PC-3 (cell line): ENCODE results near the gene TMEM39A. TPM values are rescaled to one million over a fixed set of nuclear protein-coding genes. Genes with fewer than 3 reads are reported as not detected.

Experiments
- ATAC-seq: fragments of 200-7000 bp; cut with Tn5 transposase; 2 replicates; pipeline ENCODE4 v1.9.1; 2020; ENCODE audit warnings: mild to moderate bottlenecking, moderate library complexity
- BruUV-seq: library from RNA; stranded (reverse); fragments of 400-500 nt; replicated peaks from 2 replicates; lab custom pipeline; 2021; lab: Mats Ljungman, UMichigan
- CTCF ChIA-PET: fragments of 300-600 bp; sonication (Branson Sonifier 250); formaldehyde crosslinking; loops from one replicate; lab custom pipeline; 2022; ENCODE audit warnings: antibody characterized with exemption; lab: Charles Lee
- POLR2A ChIA-PET: fragments of 300-600 bp; sonication (Branson Sonifier 250); formaldehyde crosslinking; loops from one replicate; lab custom pipeline; 2022; ENCODE audit warnings: antibody characterized with exemption; ENCODE audit not compliant: unreplicated experiment; lab: Charles Lee
- DNase-seq: peaks from one replicate; pipeline ENCODE4 v3.0.0-alpha.2; 2015
- H2AFZ ChIP-seq: fragments of 300-600 bp; sonication (generic); 2 replicates; pipeline ENCODE4 v1.6.0; 2016; ENCODE audit warnings: antibody characterized with exemption, low read length
- H3F3A ChIP-seq: fragments of 300-600 bp; sonication (generic); one replicate; pipeline ENCODE4 v1.6.0; 2017; ENCODE audit warnings: antibody characterized with exemption, low read length, control low read depth, mild to moderate bottlenecking; ENCODE audit not compliant: unreplicated experiment
- H3K27ac ChIP-seq: fragments of 300-600 bp; sonication (generic); 2 replicates; pipeline ENCODE4 v1.5.1; 2016; ENCODE audit warnings: mild to moderate bottlenecking, low read length
- H3K27me3 ChIP-seq: fragments of 300-600 bp; sonication (generic); 2 replicates; pipeline ENCODE4 v1.6.1; 2016; ENCODE audit warnings: low read length, mixed read lengths
- H3K36me3 ChIP-seq: fragments of 300-600 bp; sonication (generic); 2 replicates; pipeline ENCODE4 v1.6.1; 2016; ENCODE audit warnings: low read depth, mixed run types, low read length, mixed read lengths
- H3K4me1 ChIP-seq: fragments of 300-600 bp; sonication (generic); 2 replicates; pipeline ENCODE4 v1.5.1; 2016; ENCODE audit warnings: low read length; ENCODE audit not compliant: insufficient read depth
- H3K4me2 ChIP-seq: fragments of 300-600 bp; sonication (generic); 2 replicates; pipeline ENCODE4 v1.6.0; 2016; ENCODE audit warnings: low read length
- H3K4me3 ChIP-seq: fragments of 300-600 bp; sonication (generic); 2 replicates; pipeline ENCODE4 v1.5.1; 2016; ENCODE audit warnings: mild to moderate bottlenecking, low read length, mixed read lengths
- H3K79me2 ChIP-seq: fragments of 300-600 bp; sonication (generic); 2 replicates; pipeline ENCODE4 v1.6.1; 2017; ENCODE audit warnings: low read length, mixed read lengths
- H3K9ac ChIP-seq: fragments of 300-600 bp; sonication (generic); 2 replicates; pipeline ENCODE4 v1.6.0; 2016; ENCODE audit warnings: mild to moderate bottlenecking, low read length
- H3K9me2 ChIP-seq: fragments of 300-600 bp; sonication (generic); replicated peaks from 2 replicates; pipeline ENCODE4 v1.6.1; 2016; ENCODE audit warnings: mixed run types, low read length, mixed read lengths
- H3K9me3 ChIP-seq: fragments of 300-600 bp; sonication (generic); 2 replicates; pipeline ENCODE4 v1.6.1; 2016; ENCODE audit warnings: low read length, mixed read lengths
- H4K20me1 ChIP-seq: fragments of 300-600 bp; sonication (generic); 2 replicates; pipeline ENCODE4 v1.6.1; 2016; ENCODE audit warnings: low read length, mixed read lengths
- CTCF ChIP-seq: fragments of 300-600 bp; sonication (generic); conservative IDR thresholded peaks from 2 replicates; pipeline ENCODE4 v1.5.1; 2017; ENCODE audit warnings: antibody characterized with exemption, low read depth, mild to moderate bottlenecking, low read length
- EZH2 ChIP-seq: fragments of 300-600 bp; sonication (generic); IDR thresholded peaks from one replicate; pipeline ENCODE4 v1.6.1; 2017; ENCODE audit warnings: antibody characterized with exemption, mild to moderate bottlenecking, low read length; ENCODE audit not compliant: unreplicated experiment
- EZH2phosphoT487 ChIP-seq: fragments of 300-600 bp; sonication (generic); IDR thresholded peaks from 2 replicates; pipeline ENCODE4 v1.6.1; 2018; ENCODE audit warnings: mild to moderate bottlenecking, antibody characterized with exemption, low read length, borderline replicate concordance
- intact Hi-C: fragments of 100-400 bp; cut with micrococcal nuclease; formaldehyde crosslinking; loops from 2 replicates; pipeline ENCODE4 v1.9.0; 2023
- total RNA-seq: library from RNA; depleted of rRNA; stranded (reverse); fragments of >200 nt; gene quantifications from 2 replicates; pipeline ENCODE4 v1.2.3, GENCODE V29; 2014

Gene TMEM39A
- total RNA-seq, 1 experiment from 2014 or later: 56.5 TPM

- Histone ChIP-seq H3K9me2 (no peaks in the 10 kb centered on the region), H3F3A (no peaks in the 10 kb centered on the region), H3K27ac (no peak overlapping the region), H3K4me3 (no peak overlapping the region), H3K9me3 (no peaks in the 10 kb centered on the region), H3K79me2 (no peaks in the 10 kb centered on the region), H2AFZ (no peak overlapping the region), H3K4me2 (no peak overlapping the region), H4K20me1 (no peaks in the 10 kb centered on the region), H3K27me3 (no peaks in the 10 kb centered on the region), H3K9ac (no peak overlapping the region), H3K36me3 (no peaks in the 10 kb centered on the region), H3K4me1 (peaks cover 3% of the 10 kb centered on the region)
- POLR2A ChIA-PET: no interaction called here
- BruUV-seq: no TSS peak
- intact Hi-C loops: no loop called here
- ATAC-seq: peak; percentile 42
- DNase-seq: peak; percentile 14
- no peak for TF ChIP-seq CTCF
- TF ChIP-seq EZH2: no peak
- no peak for TF ChIP-seq EZH2phosphoT487
- CTCF ChIA-PET: no interaction called here
These were observed 55.0 kb downstream of the TMEM39A start for GRCh38 chr3:119408243-119408950.

GRCh38 chr3:119405315-119405714 lies 58.1 kb downstream of the TMEM39A start:
- no peak overlapping the region for H3K27ac ChIP-seq
- no TSS peak for BruUV-seq

More at GRCh38 chr3:119405315-119405714, 58.1 kb downstream of the TMEM39A start:
- DNase-seq: no peak
- Histone ChIP-seq H3K4me3 (no peak overlapping the region), H3K27me3 (no peaks in the 10 kb centered on the region), H3K9me2 (no peaks in the 10 kb centered on the region), H3K4me2 (no peak overlapping the region), H3K36me3 (no peaks in the 10 kb centered on the region), H3F3A (no peaks in the 10 kb centered on the region), H3K9ac (no peak overlapping the region), H2AFZ (no peak overlapping the region), H4K20me1 (no peaks in the 10 kb centered on the region), H3K79me2 (no peaks in the 10 kb centered on the region), H3K4me1 (peaks cover 10% of the 10 kb centered on the region), H3K9me3 (no peaks in the 10 kb centered on the region)
- intact Hi-C loops: no loop called here
- POLR2A ChIA-PET: no interaction called here
- no peak for TF ChIP-seq CTCF
- TF ChIP-seq EZH2: no peak
- TF ChIP-seq EZH2phosphoT487: no peak
- CTCF ChIA-PET: no interaction called here
- ATAC-seq: no peak
